A549 (cell line): ENCODE results near the gene TMEM255B. TPM values are rescaled to one million over a fixed set of nuclear protein-coding genes. Genes with fewer than 3 reads are reported as not detected.

Experiments
- ATAC-seq, 2 experiments: fragments of 200-7000 bp in 1 of 2; fragments of >200 bp in 1 of 2; cut with Nextera tagmentation in 1 of 2; cut with Tn5 transposase in 1 of 2; 3 replicates each; pipeline versions ENCODE4 v1.8.0 to v1.9.1; 2018 to 2020; ENCODE audit warnings: mild to moderate bottlenecking in 1 of 2, moderate library complexity in 1 of 2
- CTCF ChIA-PET: fragments of 300-600 bp; sonication (Branson Sonifier 250); formaldehyde crosslinking; extraction: SDS; loops from one replicate; lab custom pipeline; 2021; ENCODE audit warnings: antibody characterized with exemption, inconsistent platforms; lab: Yijun Ruan, JAX
- POLR2A ChIA-PET: fragments of 350-600 bp; formaldehyde crosslinking; extraction: SDS; loops from one replicate; lab custom pipeline; 2021; ENCODE audit warnings: antibody characterized with exemption, inconsistent platforms; lab: Yijun Ruan, JAX
- DNase-seq, 2 experiments: peaks; one replicate each; pipeline versions ENCODE4 v3.0.0 to v3.0.0-alpha.2; 2011 to 2016; ENCODE audit warnings: low read depth in 1 of 2, low spot score in 1 of 2
- FAIRE-seq: peaks from 2 replicates; lab custom pipeline; 2011; peaks lifted over from hg19 to GRCh38; lab: Jason Lieb, UNC
- H3K27ac ChIP-seq, 2 experiments: fragments of >200 bp; sonication (Bioruptor Twin); formaldehyde crosslinking; 3 replicates each; pipeline ENCODE4 v1.5.1; 2016 to 2017
- H3K4me1 ChIP-seq: fragments of >200 bp; sonication (Bioruptor Twin); formaldehyde crosslinking; 3 replicates; pipeline ENCODE4 v1.6.1; 2016
- H3K4me2 ChIP-seq: fragments of >200 bp; sonication (Bioruptor Twin); formaldehyde crosslinking; 3 replicates; pipeline ENCODE4 v1.6.1; 2016
- H3K4me3 ChIP-seq: fragments of >200 bp; sonication (Bioruptor Twin); formaldehyde crosslinking; 3 replicates; pipeline ENCODE4 v1.5.1; 2016
- H3K9me3 ChIP-seq: fragments of >200 bp; sonication (Bioruptor Twin); formaldehyde crosslinking; 3 replicates; pipeline ENCODE4 v1.6.1; 2016
- ATOH8 ChIP-seq: fragments of 250-450 bp; sonication (Bioruptor Pico); IDR thresholded peaks from 2 replicates; pipeline ENCODE4 v1.5.0; 2020; ENCODE audit warnings: low read depth, mild to moderate bottlenecking, moderate library complexity
- BHLHE40 ChIP-seq: IDR thresholded peaks from 2 replicates; pipeline ENCODE4 v1.6.1; 2012; ENCODE audit warnings: low read depth, low read length, inconsistent platforms
- CBX2 ChIP-seq: fragments of 200-600 bp; sonication (generic); IDR thresholded peaks from 2 replicates; pipeline ENCODE4 v1.6.1; 2016; ENCODE audit warnings: low read depth, mild to moderate bottlenecking, borderline replicate concordance
- CBX8 ChIP-seq: fragments of 200-600 bp; sonication (generic); IDR thresholded peaks from 2 replicates; pipeline ENCODE4 v1.6.1; 2016
- CHD2 ChIP-seq: fragments of 150-350 bp; IDR thresholded peaks from 2 replicates; pipeline ENCODE4 v1.6.1; 2014; ENCODE audit warnings: low read length; ENCODE audit not compliant: partially characterized antibody
- EHMT2 ChIP-seq: fragments of 200-600 bp; sonication (generic); IDR thresholded peaks from 2 replicates; pipeline ENCODE4 v1.6.1; 2016; ENCODE audit warnings: antibody characterized with exemption, low read depth, mild to moderate bottlenecking, moderate library complexity
- FOSL2 ChIP-seq, 2 experiments: fragments of 450-650 bp in 1 of 2; fragments of >200 bp in 1 of 2; sonication (Bioruptor Twin) in 1 of 2; formaldehyde crosslinking; IDR thresholded peaks; 2 replicates each; pipeline versions ENCODE4 v1.5.0 to v1.6.1; 2016 to 2020; ENCODE audit warnings: mild to moderate bottlenecking in 1 of 2, moderate library complexity in 1 of 2
- HDAC2 ChIP-seq: fragments of 200-600 bp; sonication (generic); IDR thresholded peaks from 2 replicates; pipeline ENCODE4 v1.6.1; 2016
- HEYL ChIP-seq: fragments of 250-450 bp; sonication (Bioruptor Pico); IDR thresholded peaks from 2 replicates; pipeline ENCODE4 v1.8.0; 2021; ENCODE audit warnings: mild to moderate bottlenecking, moderate library complexity
- HMGXB4 ChIP-seq: fragments of 250-450 bp; sonication (Bioruptor Pico); IDR thresholded peaks from 2 replicates; pipeline ENCODE4 v1.5.0; 2021; ENCODE audit warnings: mild to moderate bottlenecking, moderate library complexity, borderline replicate concordance
- HOXB5 ChIP-seq: fragments of 250-450 bp; sonication (Bioruptor Pico); IDR thresholded peaks from 2 replicates; pipeline ENCODE4 v1.5.0; 2020; ENCODE audit warnings: mild to moderate bottlenecking, moderate library complexity
- KDM5A ChIP-seq: fragments of 200-600 bp; sonication (generic); IDR thresholded peaks from 2 replicates; pipeline ENCODE4 v1.6.1; 2016; ENCODE audit warnings: antibody characterized with exemption, mild to moderate bottlenecking
- MAFK ChIP-seq: fragments of 450-650 bp; IDR thresholded peaks from 2 replicates; pipeline ENCODE4 v1.6.1; 2014; ENCODE audit not compliant: partially characterized antibody
- MYC ChIP-seq: IDR thresholded peaks from 2 replicates; pipeline ENCODE4 v1.6.1; 2012; ENCODE audit warnings: mild to moderate bottlenecking, inconsistent platforms, low read length, improper control_type of control experiment, borderline replicate concordance
- PHF8 ChIP-seq: fragments of 200-600 bp; sonication (generic); IDR thresholded peaks from 2 replicates; pipeline ENCODE4 v1.6.1; 2016; ENCODE audit warnings: low read depth, mild to moderate bottlenecking, antibody characterized with exemption, moderate library complexity, borderline replicate concordance
- POLR2A ChIP-seq: IDR thresholded peaks from 2 replicates; pipeline ENCODE4 v1.6.1; 2012; ENCODE audit warnings: mild to moderate bottlenecking, low read length
- RARB ChIP-seq: fragments of 250-450 bp; sonication (Bioruptor Pico); IDR thresholded peaks from 2 replicates; pipeline ENCODE4 v1.8.0; 2021; ENCODE audit warnings: mild to moderate bottlenecking, moderate library complexity
- REST ChIP-seq: fragments of 200-600 bp; sonication (generic); IDR thresholded peaks from 2 replicates; pipeline ENCODE4 v1.6.1; 2016; ENCODE audit warnings: antibody characterized with exemption, mild to moderate bottlenecking, moderate library complexity
- SMC3 ChIP-seq: fragments of >200 bp; sonication (Bioruptor Twin); formaldehyde crosslinking; IDR thresholded peaks from 3 replicates; pipeline ENCODE4 v1.6.1; 2018; ENCODE audit warnings: inconsistent platforms
- ZC3H11A ChIP-seq: fragments of 450-650 bp; IDR thresholded peaks from 2 replicates; pipeline ENCODE4 v1.6.1; 2014; ENCODE audit warnings: antibody characterized with exemption, mild to moderate bottlenecking
- ZSCAN20 ChIP-seq: fragments of 250-450 bp; sonication (Bioruptor Pico); IDR thresholded peaks from 2 replicates; pipeline ENCODE4 v1.8.0; 2022; ENCODE audit warnings: mild to moderate bottlenecking, moderate library complexity
- WGBS: methylation state at CpG from one replicate; pipeline ENCODE4 v1.1.6; 2017; ENCODE audit errors: missing lambda C conversion rate; 5-methylcytosine and 5-hydroxymethylcytosine counted together
- polyA plus RNA-seq, 4 experiments: library from polyadenylated mRNA; depleted of rRNA in 3 of 4; stranded (reverse); fragments of >200 nt; fragmentation: RNase III in 1 of 4; extraction: RNeasy Plus Mini Kit Qiagen cat#74134 plus additional on column Dnase treatment in 1 of 4; gene quantifications; 2 replicates in 3 of 4; 3 replicates in 1 of 4; pipeline ENCODE4 v1.2.3, GENCODE V29; 2011 to 2017

TMEM255B gene
- polyA plus RNA-seq, 2 of the 4 experiments (the other 2 are of a cell fraction), result 0.54 to 1.1 TPM

- Histone ChIP-seq H3K9me3 (peaks cover under 1% of the 10 kb centered on the region; the same call in 1 of the 3 replicates), H3K4me1 (no peaks in the 10 kb centered on the region), H3K4me3 (no peak overlapping the region), H3K4me2 (no peak overlapping the region), H3K27ac (no peak overlapping the region)
- POLR2A ChIA-PET, result no interaction called here
- TF ChIP-seq REST (no peak), CBX2 (no peak), PHF8 (no peak), MYC (no peak), FOSL2 (IDR thresholded peaks at IDR 0.05) (no peak), FOSL2 (CRISPR knock-in tag; IDR thresholded peaks at IDR 0.05) (no peak), CBX8 (no peak), ZC3H11A (no peak), BHLHE40 (no peak), MAFK (no peak), EHMT2 (no peak), SMC3 (no peak), KDM5A (no peak), HEYL (CRISPR knock-in tag) (no peak), CHD2 (no peak), RARB (CRISPR knock-in tag) (no peak)
- 97% methylated on average over 12 of the region's 25 CpGs for WGBS
- no peak for FAIRE-seq
- CTCF ChIA-PET, result interaction anchor here (1.1 to 1.6 kb wide), 2 partner anchors 14 to 78 kb away, joined by 3 to 4 read pairs; no protein-coding TSS in a partner anchor
- DNase-seq, result no peak
- ATAC-seq, result no peak
These were observed 43.7 kb downstream of the TMEM255B start for GRCh38 chr13:113802761-113803160.

- no peak for ATAC-seq
These were observed 44.5 kb downstream of the TMEM255B start for GRCh38 chr13:113803409-113804016.

More at GRCh38 chr13:113803409-113804016, 44.5 kb downstream of the TMEM255B start:
- H3K4me3 ChIP-seq, result no peak overlapping the region
- no peak overlapping the region for H3K27ac ChIP-seq
- no peaks in the 10 kb centered on the region for H3K4me1 ChIP-seq
- WGBS, result 84% methylated on average over 17 of the region's 32 CpGs
- H3K9me3 ChIP-seq, result peaks cover 8% of the 10 kb centered on the region; the same call in 2 of the 3 replicates
- no peak overlapping the region for H3K4me2 ChIP-seq
- ChIA-PET CTCF (interaction anchor here (1.6 kb wide), 1 partner anchor 13 kb away, joined by 3 read pairs; no protein-coding TSS in a partner anchor), POLR2A (no interaction called here)
- TF ChIP-seq ZSCAN20 (CRISPR knock-in tag) (no peak), REST (no peak), HDAC2 (no peak), ZC3H11A (no peak), POLR2A (no peak), ATOH8 (CRISPR knock-in tag) (no peak), HOXB5 (no peak), HMGXB4 (no peak)
- DNase-seq (no peak), FAIRE-seq (no peak)
